Panc1 (cell line): ENCODE data around the gene NEO1. TPM values are rescaled to one million over a fixed set of nuclear protein-coding genes. Genes with fewer than 3 reads are reported as not detected.

Experiments
- ATAC-seq: fragments of 200-7000 bp; cut with Tn5 transposase; 2 replicates; pipeline ENCODE4 v1.9.1; 2020; ENCODE audit warnings: mild to moderate bottlenecking, moderate library complexity
- Bru-seq: library from RNA; stranded (reverse); fragments of 400-500 nt; gene quantifications from one replicate; lab custom pipeline; 2021; lab: Mats Ljungman, UMichigan
- BruChase-seq, 2 experiments: library from RNA; stranded (reverse); fragments of 400-500 nt; gene quantifications; one replicate each; lab custom pipeline; 2021; lab: Mats Ljungman, UMichigan
- BruUV-seq: library from RNA; stranded (reverse); fragments of 400-500 nt; replicated peaks from 2 replicates; lab custom pipeline; 2021; lab: Mats Ljungman, UMichigan
- CTCF ChIA-PET: fragments of 300-600 bp; sonication (Branson Sonifier 250); formaldehyde crosslinking; loops from one replicate; lab custom pipeline; 2022; ENCODE audit warnings: antibody characterized with exemption; lab: Charles Lee
- POLR2A ChIA-PET: fragments of 300-600 bp; sonication (Branson Sonifier 250); formaldehyde crosslinking; loops from one replicate; lab custom pipeline; 2022; ENCODE audit warnings: antibody characterized with exemption; lab: Charles Lee
- DNase-seq: peaks from one replicate; pipeline ENCODE4 v3.0.0-alpha.2; 2010; ENCODE audit warnings: low read depth, low spot score
- H3K27ac ChIP-seq: 2 replicates; pipeline ENCODE4 v1.5.1; 2011; ENCODE audit warnings: mild to moderate bottlenecking, low read length, inconsistent platforms
- H3K27me3 ChIP-seq: fragments of 200-500 bp; sonication (Bioruptor generic); 2 replicates; pipeline ENCODE4 v1.6.0; 2014; ENCODE audit warnings: low read length, inconsistent platforms; ENCODE audit not compliant: control insufficient read depth, insufficient read depth
- H3K36me3 ChIP-seq: fragments of 200-500 bp; sonication (Bioruptor generic); 2 replicates; pipeline ENCODE4 v1.5.1; 2014; ENCODE audit warnings: inconsistent platforms, mild to moderate bottlenecking, low read length, moderate library complexity; ENCODE audit not compliant: control insufficient read depth, insufficient read depth
- H3K4me1 ChIP-seq: 2 replicates; pipeline ENCODE4 v1.5.1; 2011; ENCODE audit warnings: inconsistent platforms, mild to moderate bottlenecking, low read length, moderate library complexity; ENCODE audit not compliant: control insufficient read depth, insufficient read depth
- H3K4me3 ChIP-seq, 2 experiments: 2 replicates each; pipeline ENCODE4 v1.5.1; 2011 to 2012; ENCODE audit warnings: low read depth in 2 of 2, low read length in 2 of 2, mild to moderate bottlenecking in 2 of 2, inconsistent platforms in 1 of 2, moderate library complexity in 1 of 2
- H3K9me3 ChIP-seq: fragments of 200-500 bp; sonication (Bioruptor generic); 2 replicates; pipeline ENCODE4 v1.5.1; 2014; ENCODE audit warnings: low read depth, mild to moderate bottlenecking, inconsistent platforms, low read length, moderate library complexity; ENCODE audit not compliant: control insufficient read depth, insufficient read depth
- CTCF ChIP-seq: fragments of 450-650 bp; IDR thresholded peaks from 2 replicates; pipeline ENCODE4 v1.5.1; 2017; ENCODE audit warnings: mild to moderate bottlenecking
- POLR2AphosphoS5 ChIP-seq: IDR thresholded peaks from 2 replicates; pipeline ENCODE4 v1.6.1; 2012; ENCODE audit warnings: mild to moderate bottlenecking, low read depth, low read length, moderate library complexity
- REST ChIP-seq, 2 experiments: IDR thresholded peaks; 2 replicates each; pipeline ENCODE4 v1.6.1; 2011 to 2012; ENCODE audit warnings: low read depth in 2 of 2, control low read depth in 1 of 2, low read length in 1 of 2, mild to moderate bottlenecking in 1 of 2, moderate library complexity in 1 of 2; ENCODE audit not compliant: insufficient read depth in 1 of 2
- SIN3A ChIP-seq: IDR thresholded peaks from 2 replicates; pipeline ENCODE4 v1.6.1; 2012; ENCODE audit warnings: low read depth, mild to moderate bottlenecking, low read length, moderate library complexity, borderline replicate concordance; ENCODE audit not compliant: insufficient read depth
- TCF7L2 ChIP-seq: IDR thresholded peaks from 2 replicates; pipeline ENCODE4 v1.6.1; 2011; ENCODE audit warnings: mild to moderate bottlenecking, low read depth, low read length, inconsistent platforms
- in situ Hi-C: cut with HindIII; loops from 2 replicates; pipeline ENCODE4 v1.10.0; 2016; ENCODE audit warnings: low sequenced_read_pairs, low pct_unique_long_range_greater_than_20kb
- intact Hi-C: fragments of 100-400 bp; cut with micrococcal nuclease; formaldehyde crosslinking; loops from one replicate; pipeline ENCODE4 v1.10.0; 2022; ENCODE audit not compliant: unreplicated experiment
- long read RNA-seq: library from polyadenylated mRNA; unstranded; transcript quantifications from one replicate; pipeline ENCODE4 v2.0.0, GENCODE V29; 2021; ENCODE audit not compliant: unreplicated experiment
- polyA plus RNA-seq: library from polyadenylated mRNA; unstranded; fragments of >200 nt; gene quantifications from one replicate; pipeline ENCODE4 v1.2.1, GENCODE V29; 2012; ENCODE audit warnings: missing spikeins; ENCODE audit not compliant: insufficient read length
- total RNA-seq: library from RNA; stranded (reverse); gene quantifications from one replicate; pipeline ENCODE4 v1.2.1, GENCODE V29; 2021; ENCODE audit not compliant: unreplicated experiment

NEO1 gene
- 7.5 TPM for total RNA-seq
- polyA plus RNA-seq = 6.3 TPM
- Bru-seq, nascent RNA = percentile 43 among the genes with signal in this experiment
- percentile 35 among the genes with signal in this experiment for BruChase-seq, experiment 1, labeled RNA remaining after a 2-hour chase
- percentile 39 among the genes with signal in this experiment for BruChase-seq, experiment 2, labeled RNA remaining after a 6-hour chase
- long read RNA-seq, partial matches to known transcripts = 2 of 6 reads
- long read RNA-seq, other reads (novel, unspliced or antisense) = 4 of 6 reads

GRCh38 chr15:73051807-73052652 lies at the start of gene NEO1:
Gene NEO1 (plus strand): TSS chr15:73052463. CDS start chr15:73052676, 213 bp downstream.
- ATAC-seq (peak; percentile 89), DNase-seq (no peak)
- Histone ChIP-seq H3K4me1 (peaks cover 11% of the 10 kb centered on the region), H3K36me3 (peaks cover 3% of the 10 kb centered on the region; the same call in 1 of the 2 replicates), H3K27me3 (peaks cover 62% of the 10 kb centered on the region), H3K27ac (no peak within 1 kb of the TSS), H3K4me3 (peak within 1 kb of the TSS; percentile 67 to 71), H3K9me3 (no peaks in the 10 kb centered on the region)
- TF ChIP-seq TCF7L2 (no peak), SIN3A (no peak), POLR2AphosphoS5 (no peak), CTCF (no peak), REST (IDR thresholded peaks at IDR 0.05; ENCODE audit: insufficient read depth in 1 of 2, low read depth in 2 of 2, low read length in 1 of 2) (no peak)
- ChIA-PET CTCF (interaction anchor here (0.7 kb wide), 1 partner anchor 642 kb away, joined by 8 read pairs; no protein-coding TSS in a partner anchor), POLR2A (no interaction called here)
- BruUV-seq = no TSS peak
- in situ Hi-C loops = no loop called here
- intact Hi-C loops = no loop called here

- DNase-seq (no peak), ATAC-seq (no peak)
- in situ Hi-C loops (no loop called here), intact Hi-C loops (no loop called here)
- Histone ChIP-seq H3K27ac (no peak overlapping the region), H3K36me3 (no peaks in the 10 kb centered on the region), H3K4me3 (no peak overlapping the region), H3K9me3 (no peaks in the 10 kb centered on the region), H3K27me3 (peaks cover 4% of the 10 kb centered on the region), H3K4me1 (no peaks in the 10 kb centered on the region)
- POLR2A ChIA-PET = no interaction called here
- no TSS peak for BruUV-seq
- TF ChIP-seq TCF7L2 (no peak), REST (IDR thresholded peaks at IDR 0.05; ENCODE audit: insufficient read depth in 1 of 2, low read depth in 2 of 2, low read length in 1 of 2) (no peak)
- CTCF ChIA-PET = no interaction called here
Measured at GRCh38 chr15:73004462-73004861, 47.8 kb upstream of the NEO1 start.
